Breast epithelium (tissue), 4 donors: ENCODE results near the gene DMRTA2. TPM values are rescaled to one million over a fixed set of nuclear protein-coding genes. Genes with fewer than 3 reads are reported as not detected.

ENCODE experiments used
- DNase-seq, 2 donors: peaks; one replicate each; pipeline ENCODE4 v3.0.0-alpha.2; 2019; ENCODE audit warnings: low spot score in 2 of 2
- H3K27ac ChIP-seq, 2 donors: fragments of 200-600 bp; sonication (generic) in 1 of 2; one replicate each; pipeline ENCODE4 v1.5.1; 2016 to 2019; ENCODE audit warnings: mild to moderate bottlenecking in 1 of 2
- H3K27me3 ChIP-seq, 2 donors: fragments of 200-600 bp; sonication (generic) in 1 of 2; one replicate each; pipeline versions ENCODE4 v1.5.1 to v1.6.0; 2017 to 2019; ENCODE audit warnings: control low read depth in 1 of 2, mild to moderate bottlenecking in 1 of 2
- H3K36me3 ChIP-seq: fragments of 200-600 bp; one replicate; pipeline ENCODE4 v1.5.1; 2019
- H3K4me1 ChIP-seq, 2 donors: fragments of 200-600 bp; sonication (generic); one replicate each; pipeline ENCODE4 v1.5.1; 2016 to 2019; ENCODE audit warnings: control low read depth in 1 of 2
- H3K4me3 ChIP-seq, 3 donors: fragments of 200-600 bp; sonication (generic); 1 replicate in 2 of 3; 2 replicates in 1 of 3; pipeline ENCODE4 v1.5.1; 2016 to 2019; ENCODE audit warnings: mild to moderate bottlenecking in 3 of 3, moderate library complexity in 2 of 3
- H3K9me3 ChIP-seq, 2 donors: fragments of 200-600 bp; sonication (generic) in 1 of 2; one replicate each; pipeline ENCODE4 v1.5.1; 2016 to 2019; ENCODE audit warnings: control low read depth in 1 of 2
- CTCF ChIP-seq, 3 donors: fragments of 450-650 bp; IDR thresholded peaks; one replicate each; pipeline ENCODE4 v1.5.1; 2016 to 2017; ENCODE audit warnings: antibody characterized with exemption in 3 of 3, mild to moderate bottlenecking in 3 of 3, moderate library complexity in 3 of 3
- POLR2A ChIP-seq: fragments of 450-650 bp; IDR thresholded peaks from one replicate; pipeline ENCODE4 v1.6.1; 2016; ENCODE audit warnings: antibody characterized with exemption, mild to moderate bottlenecking, moderate library complexity
- POLR2AphosphoS5 ChIP-seq, 3 donors: sonication (generic); formaldehyde crosslinking; IDR thresholded peaks; one replicate each; pipeline ENCODE4 v1.6.1; 2017; ENCODE audit warnings: antibody characterized with exemption in 3 of 3
- intact Hi-C: fragments of 100-400 bp; cut with DNase I; formaldehyde crosslinking; loops from one replicate; pipeline ENCODE4 v1.15.1; 2023; ENCODE audit warnings: low total_unique reads
- total RNA-seq, 3 donors: library from RNA; depleted of rRNA; stranded (reverse); fragments of >200 nt; gene quantifications; one replicate each; pipeline ENCODE4 v1.1.0, GENCODE V29; 2016

The DMRTA2 gene
- total RNA-seq, result under 1 TPM in 1 of 3 donors, not detected in 2; 0.16 TPM

- H3K4me1 ChIP-seq, result peaks cover 4 to 6% of the 10 kb centered on the region in 2 donors
- no peaks in the 10 kb centered on the region for H3K9me3 ChIP-seq
- peaks cover 12 to 98% of the 10 kb centered on the region in 2 donors for H3K27me3 ChIP-seq
- DNase-seq, result no peak
- H3K4me3 ChIP-seq, result peak within 1 kb of the TSS; percentile 27 to 56 (median 36)
- no peaks in the 10 kb centered on the region for H3K36me3 ChIP-seq
- no peak for TF ChIP-seq POLR2AphosphoS5 (IDR thresholded peaks at IDR 0.05)
- no peak for TF ChIP-seq POLR2A
- no peak for TF ChIP-seq CTCF (IDR thresholded peaks at IDR 0.05)
- intact Hi-C loops, result no loop called here
- H3K27ac ChIP-seq, result no peak within 1 kb of the TSS
Observed at GRCh38 chr1:50422946-50423669, at the start of gene DMRTA2. Gene DMRTA2, minus strand, starts transcription at chr1:50423443. Its CDS starts 1,907 bp downstream, at chr1:50421536.

GRCh38 chr1:50471967-50472366, 48.7 kb upstream of the DMRTA2 start:
- Histone ChIP-seq H3K9me3 (no peaks in the 10 kb centered on the region), H3K27ac (no peak overlapping the region), H3K27me3 (no peaks in the 10 kb centered on the region), H3K4me1 (no peaks in the 10 kb centered on the region), H3K36me3 (no peaks in the 10 kb centered on the region), H3K4me3 (no peak overlapping the region)
- intact Hi-C loops, result no loop called here
- TF ChIP-seq POLR2A (no peak), CTCF (IDR thresholded peaks at IDR 0.05) (no peak), POLR2AphosphoS5 (IDR thresholded peaks at IDR 0.05) (no peak)
- no peak for DNase-seq

- H3K4me3 ChIP-seq, result no peak overlapping the region
- H3K27me3 ChIP-seq, result no peaks in the 10 kb centered on the region
- H3K36me3 ChIP-seq, result no peaks in the 10 kb centered on the region
- no peak for TF ChIP-seq CTCF (IDR thresholded peaks at IDR 0.05)
- no peak for TF ChIP-seq POLR2A
- TF ChIP-seq POLR2AphosphoS5 (IDR thresholded peaks at IDR 0.05), result no peak
- no peaks in the 10 kb centered on the region for H3K9me3 ChIP-seq
- no peaks in the 10 kb centered on the region for H3K4me1 ChIP-seq
- intact Hi-C loops, result no loop called here
- no peak for DNase-seq
- H3K27ac ChIP-seq, result no peak overlapping the region
Observed at GRCh38 chr1:50462964-50463363, 39.7 kb upstream of the DMRTA2 start.

GRCh38 chr1:50458507-50458906, 35.3 kb upstream of the DMRTA2 start:
- H3K4me3 ChIP-seq, result no peak overlapping the region
- DNase-seq, result no peak
- no peak for TF ChIP-seq CTCF (IDR thresholded peaks at IDR 0.05)
- TF ChIP-seq POLR2A, result no peak
- no peak for TF ChIP-seq POLR2AphosphoS5 (IDR thresholded peaks at IDR 0.05)
- no peaks in the 10 kb centered on the region for H3K9me3 ChIP-seq
- intact Hi-C loops, result no loop called here
- H3K27me3 ChIP-seq, result no peaks in the 10 kb centered on the region
- H3K4me1 ChIP-seq, result no peaks in the 10 kb centered on the region
- H3K36me3 ChIP-seq, result no peaks in the 10 kb centered on the region
- H3K27ac ChIP-seq, result no peak overlapping the region

- Histone ChIP-seq H3K27me3 (no peaks in the 10 kb centered on the region), H3K36me3 (no peaks in the 10 kb centered on the region), H3K9me3 (no peaks in the 10 kb centered on the region), H3K27ac (no peak overlapping the region), H3K4me1 (no peaks in the 10 kb centered on the region), H3K4me3 (no peak overlapping the region)
- no peak for DNase-seq
- intact Hi-C loops, result no loop called here
- no peak for TF ChIP-seq POLR2A
- TF ChIP-seq CTCF (IDR thresholded peaks at IDR 0.05), result no peak
- TF ChIP-seq POLR2AphosphoS5 (IDR thresholded peaks at IDR 0.05), result no peak
Observed at GRCh38 chr1:50454911-50455310, 31.7 kb upstream of the DMRTA2 start.
